CD4-positive, alpha-beta memory T cell (primary cell): ENCODE data around the gene SH3BGR. TPM values are rescaled to one million over a fixed set of nuclear protein-coding genes. Genes with fewer than 3 reads are reported as not detected.
A peak's percentile ranks its signal among the peaks of the same experiment; 100 is the strongest.

Experiments
- CTCF ChIA-PET: fragments of 350-600 bp; sonication (Branson Sonifier 250); formaldehyde crosslinking; loops from one replicate; lab custom pipeline; 2021; ENCODE audit warnings: inconsistent platforms; ENCODE audit not compliant: partially characterized antibody; lab: Charles Lee
- POLR2A ChIA-PET: fragments of 350-600 bp; sonication (Branson Sonifier 250); formaldehyde crosslinking; loops from one replicate; lab custom pipeline; 2021; ENCODE audit not compliant: partially characterized antibody; lab: Charles Lee
- DNase-seq, 5 donors: peaks; one replicate each; pipeline versions ENCODE4 v3.0.0 to v3.0.0-alpha.2; 2020 to 2022; ENCODE audit warnings: mixed read lengths in 1 of 5
- H3K27ac ChIP-seq: one replicate; pipeline ENCODE4 v1.7.0; 2013; ENCODE audit warnings: low read depth, low read length
- H3K27me3 ChIP-seq: 2 replicates; pipeline ENCODE4 v1.7.0; 2013; ENCODE audit warnings: mild to moderate bottlenecking, low read length, moderate library complexity; ENCODE audit not compliant: insufficient read depth
- H3K36me3 ChIP-seq: 2 replicates; pipeline ENCODE4 v1.7.0; 2013; ENCODE audit warnings: mild to moderate bottlenecking, low read length, moderate library complexity; ENCODE audit not compliant: insufficient read depth
- H3K4me1 ChIP-seq: 2 replicates; pipeline ENCODE4 v1.7.0; 2013; ENCODE audit warnings: mild to moderate bottlenecking, low read length, moderate library complexity; ENCODE audit not compliant: insufficient read depth
- H3K4me3 ChIP-seq, 2 donors: one replicate each; pipeline ENCODE4 v1.7.0; 2013; ENCODE audit warnings: low read length in 2 of 2, mild to moderate bottlenecking in 1 of 2
- H3K9me3 ChIP-seq, 2 donors: one replicate each; pipeline ENCODE4 v1.7.0; 2013; ENCODE audit warnings: low read length in 2 of 2, control low read depth in 1 of 2; ENCODE audit not compliant: control insufficient read depth in 1 of 2
- H3K27ac Mint-ChIP-seq, 7 donors: one replicate each; pipeline ENCODE4 v1.8.0; 2020 to 2021; ENCODE audit warnings: mixed read lengths in 7 of 7, mild to moderate bottlenecking in 6 of 7, inconsistent platforms in 3 of 7, moderate library complexity in 3 of 7
- H3K27me3 Mint-ChIP-seq, 2 donors: one replicate each; pipeline ENCODE4 v1.8.0; 2020 to 2021; ENCODE audit warnings: mixed read lengths in 2 of 2
- H3K36me3 Mint-ChIP-seq, 2 donors: one replicate each; pipeline ENCODE4 v1.8.0; 2020 to 2021; ENCODE audit warnings: mixed read lengths in 2 of 2, inconsistent platforms in 1 of 2, mild to moderate bottlenecking in 1 of 2
- H3K4me1 Mint-ChIP-seq, 4 donors: one replicate each; pipeline ENCODE4 v1.8.0; 2020 to 2021; ENCODE audit warnings: mixed read lengths in 4 of 4, mild to moderate bottlenecking in 1 of 4
- H3K4me3 Mint-ChIP-seq, 8 donors: one replicate each; pipeline ENCODE4 v1.8.0; 2020 to 2021; ENCODE audit warnings: mixed read lengths in 8 of 8, mild to moderate bottlenecking in 7 of 8, moderate library complexity in 6 of 8, inconsistent platforms in 3 of 8
- H3K9me3 Mint-ChIP-seq, 8 donors: one replicate each; pipeline ENCODE4 v1.8.0; 2020 to 2021; ENCODE audit warnings: mixed read lengths in 8 of 8, mild to moderate bottlenecking in 5 of 8, inconsistent platforms in 3 of 8, moderate library complexity in 1 of 8
- intact Hi-C: fragments of 100-400 bp; cut with micrococcal nuclease; formaldehyde crosslinking; loops from one replicate; pipeline ENCODE4 v1.15.1; 2023
- polyA plus RNA-seq, 2 donors: library from polyadenylated mRNA; unstranded; fragments of 300-500 nt; fragmentation: Illumina TruSeq; gene quantifications; one replicate each; pipeline ENCODE4 v1.2.3, GENCODE V29; 2021
- total RNA-seq, 2 experiments: library from RNA; stranded (reverse); gene quantifications; one replicate each; pipeline ENCODE4 v1.2.3, GENCODE V29; 2021

SH3BGR gene
- total and polyA plus RNA-seq, 4 experiments from 2014 or later: 0.58 to 2.5 (median 1.9) TPM

DNA sequence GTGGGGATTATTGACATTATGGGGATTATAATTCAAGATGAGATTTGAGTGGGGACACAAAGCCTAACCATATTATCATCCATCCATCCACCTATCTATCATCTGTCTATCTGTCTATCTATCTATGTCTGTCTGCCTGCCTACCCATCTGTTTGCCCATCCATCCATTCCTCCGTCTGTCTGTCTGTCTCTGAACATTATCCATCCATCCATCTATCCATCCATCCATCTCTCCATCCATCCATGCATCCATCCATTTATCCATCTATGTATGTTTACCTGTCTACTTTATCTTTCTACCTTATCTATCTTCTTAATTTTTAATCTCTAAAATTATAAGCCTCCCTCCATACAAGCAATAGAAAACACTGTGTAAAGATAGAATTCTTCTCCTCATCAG is 47.4 kb downstream of the SH3BGR start:
- H3K27ac ChIP-seq: no peak overlapping the region
- no peaks in the 10 kb centered on the region for H3K9me3 ChIP-seq
- H3K4me1 ChIP-seq: no peaks in the 10 kb centered on the region
- Mint-ChIP-seq H3K4me1 (no peaks in the 10 kb centered on the region), H3K4me3 (no peak overlapping the region), H3K27ac (no peak overlapping the region), H3K36me3 (peaks cover 4% of the 10 kb centered on the region in 2 donors), H3K27me3 (no peaks in the 10 kb centered on the region), H3K9me3 (peaks cover 0 to 11% (median 8%) of the 10 kb centered on the region in 8 donors)
- no peak for DNase-seq
- H3K4me3 ChIP-seq: no peak overlapping the region
- H3K27me3 ChIP-seq: no peaks in the 10 kb centered on the region
- intact Hi-C loops: no loop called here
- ChIA-PET POLR2A (no interaction called here), CTCF (no interaction called here)
- no peaks in the 10 kb centered on the region for H3K36me3 ChIP-seq

DNA sequence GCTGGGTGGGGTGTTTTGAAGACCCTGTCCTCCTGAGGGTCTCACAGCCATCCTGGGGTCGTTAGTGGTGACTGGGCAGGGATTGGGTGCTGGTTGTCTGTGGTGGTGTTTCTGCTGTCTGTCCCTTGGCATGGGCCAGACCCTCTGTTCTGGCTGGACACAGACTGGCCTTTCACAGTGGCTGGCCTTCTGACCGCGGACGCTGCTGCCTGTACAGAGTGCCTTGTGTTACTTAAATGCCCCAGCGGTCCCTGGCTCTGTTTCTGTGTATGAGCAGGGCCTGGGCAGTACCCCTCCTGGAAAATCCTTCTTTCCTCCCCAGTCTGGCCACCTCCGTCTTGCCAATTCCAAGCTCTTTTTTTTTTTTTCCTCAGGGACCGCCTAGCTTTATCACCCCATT is 50.9 kb downstream of the SH3BGR start:
- Mint-ChIP-seq H3K27ac (no peak overlapping the region), H3K4me1 (no peaks in the 10 kb centered on the region), H3K9me3 (no peaks in the 10 kb centered on the region), H3K36me3 (no peaks in the 10 kb centered on the region), H3K27me3 (no peaks in the 10 kb centered on the region), H3K4me3 (no peak overlapping the region)
- Histone ChIP-seq H3K4me3 (no peak overlapping the region), H3K9me3 (no peaks in the 10 kb centered on the region), H3K4me1 (no peaks in the 10 kb centered on the region), H3K27me3 (no peaks in the 10 kb centered on the region), H3K36me3 (no peaks in the 10 kb centered on the region), H3K27ac (no peak overlapping the region)
- DNase-seq: no peak
- ChIA-PET CTCF (interaction anchor here (0.9 kb wide), 1 partner anchor 15 kb away, joined by 5 read pairs; no protein-coding TSS in a partner anchor), POLR2A (no interaction called here)
- intact Hi-C loops: no loop called here

DNA sequence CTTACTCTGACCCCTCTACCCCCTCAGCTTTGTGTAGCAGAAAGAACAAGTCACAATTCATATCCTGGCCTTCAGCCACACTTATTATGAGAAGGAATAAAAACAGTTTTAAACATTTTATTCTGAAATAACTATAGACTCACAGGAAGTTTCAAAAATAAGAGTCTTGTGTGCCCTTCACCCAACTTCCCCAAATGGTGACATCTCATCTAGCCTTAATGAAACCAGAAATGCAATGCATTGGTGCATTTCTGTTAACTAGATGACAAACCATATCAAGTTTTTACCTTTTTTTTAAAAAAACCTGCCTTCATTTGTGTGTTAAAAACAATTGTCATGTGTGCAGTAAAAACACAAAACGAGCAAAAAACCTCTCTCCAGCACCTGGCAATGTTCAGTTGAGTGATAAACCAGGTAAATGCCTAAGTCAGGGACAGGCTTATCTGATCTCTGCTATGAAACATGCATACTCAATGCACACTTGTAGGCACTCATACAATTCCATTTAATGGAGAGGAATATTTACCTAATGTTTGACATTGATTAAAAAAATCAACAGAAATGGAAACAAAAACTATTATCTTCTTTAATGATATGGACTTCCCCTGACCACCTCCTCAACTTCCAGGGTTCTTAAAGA is 51.5 kb downstream of the SH3BGR start:
- Histone ChIP-seq H3K4me3 (no peak overlapping the region), H3K4me1 (no peaks in the 10 kb centered on the region), H3K27me3 (no peaks in the 10 kb centered on the region), H3K9me3 (no peaks in the 10 kb centered on the region), H3K27ac (no peak overlapping the region), H3K36me3 (no peaks in the 10 kb centered on the region)
- POLR2A ChIA-PET: interaction anchor here (0.6 kb wide), 1 partner anchor 88 kb away, joined by 3 read pairs; no protein-coding TSS in a partner anchor
- Mint-ChIP-seq H3K4me1 (no peaks in the 10 kb centered on the region), H3K36me3 (no peaks in the 10 kb centered on the region), H3K27ac (peak overlapping the region in 1 of 7 donors; percentile 14), H3K27me3 (no peaks in the 10 kb centered on the region), H3K9me3 (no peaks in the 10 kb centered on the region), H3K4me3 (no peak overlapping the region)
- CTCF ChIA-PET: no interaction called here
- intact Hi-C loops: no loop called here
- no peak for DNase-seq

DNA sequence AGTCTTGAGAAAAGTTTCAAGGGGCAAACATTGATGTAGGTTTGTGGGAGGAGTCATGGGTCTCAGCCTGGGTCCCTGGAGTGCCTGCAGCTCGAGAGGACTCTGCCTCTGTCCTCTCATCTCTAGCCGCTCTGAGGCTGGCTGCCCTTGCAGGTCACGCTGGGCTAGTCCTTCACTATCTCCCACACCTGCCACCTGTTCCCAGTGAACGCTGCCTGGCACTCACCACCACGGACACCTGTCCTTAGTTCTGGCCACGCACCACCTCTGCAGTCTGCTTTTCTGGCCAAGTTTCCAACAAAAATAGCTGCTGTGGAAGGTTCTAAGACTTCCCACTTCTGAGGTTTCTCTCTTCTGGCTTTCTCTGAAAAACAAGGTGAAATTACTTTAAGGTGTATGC is 52.5 kb downstream of the SH3BGR start:
- Mint-ChIP-seq H3K36me3 (no peaks in the 10 kb centered on the region), H3K27ac (no peak overlapping the region), H3K4me1 (no peaks in the 10 kb centered on the region), H3K27me3 (no peaks in the 10 kb centered on the region), H3K4me3 (no peak overlapping the region), H3K9me3 (no peaks in the 10 kb centered on the region)
- Histone ChIP-seq H3K27me3 (no peaks in the 10 kb centered on the region), H3K4me3 (no peak overlapping the region), H3K36me3 (no peaks in the 10 kb centered on the region), H3K9me3 (no peaks in the 10 kb centered on the region), H3K27ac (no peak overlapping the region), H3K4me1 (no peaks in the 10 kb centered on the region)
- CTCF ChIA-PET: no interaction called here
- POLR2A ChIA-PET: no interaction called here
- intact Hi-C loops: no loop called here
- no peak for DNase-seq

DNA sequence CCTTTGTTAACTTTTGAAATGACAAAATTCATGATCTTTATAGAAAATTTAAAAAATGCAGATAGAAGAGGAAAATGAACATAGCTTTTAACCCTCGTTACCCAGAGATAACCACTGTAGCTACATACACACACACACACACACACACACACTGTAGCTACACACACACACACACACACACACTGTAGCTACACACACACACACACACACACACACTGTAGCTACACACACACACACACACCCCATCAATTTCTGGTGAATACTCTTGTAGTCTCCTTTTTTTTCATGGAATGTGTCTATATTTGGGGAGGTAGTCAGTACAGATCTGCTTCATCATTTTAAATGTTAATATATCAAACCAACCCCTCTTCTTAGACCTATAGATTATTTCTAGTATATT is 58.5 kb downstream of the SH3BGR start:
- no peaks in the 10 kb centered on the region for H3K36me3 ChIP-seq
- H3K27ac ChIP-seq: no peak overlapping the region
- no peak for DNase-seq
- CTCF ChIA-PET: no interaction called here
- Mint-ChIP-seq H3K36me3 (no peaks in the 10 kb centered on the region), H3K4me1 (no peaks in the 10 kb centered on the region), H3K9me3 (no peaks in the 10 kb centered on the region), H3K4me3 (no peak overlapping the region), H3K27me3 (peaks cover 1% of the 10 kb centered on the region in 2 donors), H3K27ac (no peak overlapping the region)
- H3K4me1 ChIP-seq: no peaks in the 10 kb centered on the region
- H3K4me3 ChIP-seq: no peak overlapping the region
- no peaks in the 10 kb centered on the region for H3K9me3 ChIP-seq
- H3K27me3 ChIP-seq: no peaks in the 10 kb centered on the region
- intact Hi-C loops: no loop called here
- POLR2A ChIA-PET: no interaction called here

DNA sequence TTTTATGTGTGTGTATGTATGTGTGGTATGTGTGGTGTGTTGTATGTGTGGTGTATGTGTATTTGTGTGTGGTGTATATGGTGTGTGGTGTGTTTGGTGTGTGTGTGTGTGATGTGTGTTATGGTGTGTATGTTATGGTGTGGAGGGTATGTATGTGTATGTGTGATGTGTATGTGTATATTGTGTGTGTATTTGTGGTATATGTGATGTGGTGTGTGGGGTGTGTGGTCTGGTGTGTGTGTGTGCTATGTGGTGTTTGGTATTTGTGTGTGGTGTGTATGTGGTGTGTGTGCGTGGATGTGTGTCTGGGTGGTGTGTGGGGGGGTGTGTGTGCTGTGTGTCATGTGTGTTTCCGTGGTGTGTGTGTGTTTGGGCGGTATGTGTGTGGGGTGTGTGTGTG is 59.3 kb downstream of the SH3BGR start:
- no peaks in the 10 kb centered on the region for H3K4me1 Mint-ChIP-seq
- intact Hi-C loops: no loop called here
- CTCF ChIA-PET: no interaction called here

DNA sequence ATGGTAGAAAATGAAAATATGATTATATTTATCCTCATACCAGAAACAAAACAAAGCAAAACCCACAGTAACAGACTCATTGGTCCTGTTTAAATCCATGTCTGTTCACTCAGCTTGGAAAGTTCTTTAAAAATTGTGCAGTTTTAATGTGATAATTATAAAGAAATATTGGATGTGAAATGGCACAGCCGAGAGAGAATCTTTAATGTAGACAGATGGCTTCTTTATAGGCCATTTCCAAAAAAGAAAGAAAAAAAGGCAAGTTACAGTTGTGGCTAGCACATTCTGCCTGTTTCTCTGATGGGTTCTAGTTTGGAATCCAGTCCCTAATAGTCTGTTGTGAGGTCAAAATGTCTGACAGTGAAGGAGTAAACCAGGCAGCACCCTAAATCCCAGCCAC is 62.0 kb downstream of the SH3BGR start:
- H3K27me3 ChIP-seq: no peaks in the 10 kb centered on the region
- intact Hi-C loops: no loop called here
- Mint-ChIP-seq H3K27ac (no peak overlapping the region), H3K4me3 (no peak overlapping the region), H3K4me1 (peaks cover 3 to 5% (median 4%) of the 10 kb centered on the region in 4 donors), H3K9me3 (no peaks in the 10 kb centered on the region), H3K27me3 (peaks cover 4% of the 10 kb centered on the region in 2 donors), H3K36me3 (no peaks in the 10 kb centered on the region)
- no peak for DNase-seq
- POLR2A ChIA-PET: no interaction called here
- no peak overlapping the region for H3K27ac ChIP-seq
- no peak overlapping the region for H3K4me3 ChIP-seq
- peaks cover 3% of the 10 kb centered on the region for H3K4me1 ChIP-seq
- no peaks in the 10 kb centered on the region for H3K9me3 ChIP-seq
- H3K36me3 ChIP-seq: no peaks in the 10 kb centered on the region
- CTCF ChIA-PET: no interaction called here

More for the DNA sequence above, 59.3 kb downstream of the SH3BGR start:
- H3K27ac ChIP-seq: no peak overlapping the region
- no peaks in the 10 kb centered on the region for H3K36me3 ChIP-seq
- no peaks in the 10 kb centered on the region for H3K4me1 ChIP-seq
- H3K4me3 ChIP-seq: no peak overlapping the region
- DNase-seq: no peak
- H3K36me3 Mint-ChIP-seq: no peaks in the 10 kb centered on the region
- POLR2A ChIA-PET: no interaction called here
- no peak overlapping the region for H3K4me3 Mint-ChIP-seq
- peaks cover 1% of the 10 kb centered on the region in 2 donors for H3K27me3 Mint-ChIP-seq
- no peaks in the 10 kb centered on the region for H3K9me3 ChIP-seq
- no peak overlapping the region for H3K27ac Mint-ChIP-seq
- no peaks in the 10 kb centered on the region for H3K9me3 Mint-ChIP-seq
- no peaks in the 10 kb centered on the region for H3K27me3 ChIP-seq
